CMK (cell line): ENCODE data around the gene TBPL2.
"Not testable (repeated sequence)": the region's sequence is repeated elsewhere in the genome, so short reads cannot be mapped to it uniquely, and the experiment has no call there.

ENCODE experiments used
- DNase-seq: peaks from one replicate; pipeline ENCODE4 v3.0.0-alpha.2; 2010; ENCODE audit warnings: low read depth

TBPL2 gene

DNA sequence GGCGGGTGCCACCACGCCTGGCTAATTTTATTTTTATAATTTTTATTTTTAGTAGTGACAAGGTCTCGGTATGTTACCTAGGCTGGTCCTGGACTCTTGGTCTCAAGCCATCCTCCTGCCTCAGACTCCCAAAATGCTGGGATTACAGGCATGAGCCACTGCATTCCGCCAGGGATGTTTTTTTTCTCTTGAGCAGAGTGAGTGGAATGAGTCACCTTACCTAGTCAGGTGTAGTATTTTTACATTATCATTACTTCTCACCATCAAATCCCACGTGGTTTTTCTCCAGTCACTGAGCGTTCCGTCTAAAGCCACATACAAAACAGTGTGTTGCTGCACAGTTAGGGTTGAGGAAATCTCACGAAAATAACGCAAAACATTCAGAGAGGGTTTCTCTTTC is 870 bp upstream of the TBPL2 start:
- no peak for DNase-seq

DNA sequence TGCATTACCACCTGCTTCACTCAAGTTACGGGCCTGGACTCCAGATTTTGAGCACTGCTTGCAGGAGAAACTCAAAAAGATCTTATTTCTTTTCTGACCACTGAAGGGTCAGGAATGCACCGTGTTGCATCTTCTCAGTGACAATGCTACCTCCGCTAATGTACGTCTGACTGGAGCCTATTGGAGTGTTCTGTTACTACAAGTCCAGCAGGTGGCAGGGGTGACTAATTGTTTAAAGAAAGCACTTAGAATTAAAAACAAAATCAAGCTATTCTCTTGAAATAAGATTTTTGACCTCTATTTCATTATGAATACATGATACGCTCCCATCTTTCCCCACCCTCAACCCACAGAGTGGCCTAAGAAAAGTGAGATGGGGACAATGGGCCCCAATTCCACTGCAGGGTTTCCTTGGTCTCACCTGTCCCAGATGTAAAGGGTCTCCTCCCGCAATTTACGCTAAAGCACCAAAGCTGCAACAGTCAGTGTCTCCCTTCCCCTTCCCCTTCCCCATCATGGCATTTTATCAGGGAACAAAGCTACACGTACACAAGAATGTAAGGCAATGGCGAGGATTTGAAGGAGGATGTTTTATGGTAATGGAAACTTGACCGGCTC is 2.2 kb downstream of the TBPL2 start:
- no peak for DNase-seq

DNA sequence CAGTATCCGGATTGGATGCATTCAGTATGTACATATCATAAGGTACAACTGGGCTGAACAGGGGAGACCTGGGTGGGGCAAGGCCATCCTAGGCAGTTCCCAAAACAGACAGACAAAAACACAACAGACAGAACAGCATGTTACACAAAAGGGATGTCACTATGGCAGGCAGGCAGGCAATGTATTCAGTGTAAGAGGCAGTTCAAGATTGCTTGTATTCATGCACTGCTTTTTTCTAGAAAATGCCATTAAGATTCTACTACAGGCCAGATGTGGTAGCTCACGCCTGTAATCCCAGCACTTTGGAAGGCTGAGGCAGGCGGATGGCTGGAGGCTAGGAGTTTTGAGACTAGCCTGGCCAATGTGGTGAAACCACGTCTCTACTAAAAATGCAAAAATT is 3.5 kb downstream of the TBPL2 start:
- DNase-seq = no peak

DNA sequence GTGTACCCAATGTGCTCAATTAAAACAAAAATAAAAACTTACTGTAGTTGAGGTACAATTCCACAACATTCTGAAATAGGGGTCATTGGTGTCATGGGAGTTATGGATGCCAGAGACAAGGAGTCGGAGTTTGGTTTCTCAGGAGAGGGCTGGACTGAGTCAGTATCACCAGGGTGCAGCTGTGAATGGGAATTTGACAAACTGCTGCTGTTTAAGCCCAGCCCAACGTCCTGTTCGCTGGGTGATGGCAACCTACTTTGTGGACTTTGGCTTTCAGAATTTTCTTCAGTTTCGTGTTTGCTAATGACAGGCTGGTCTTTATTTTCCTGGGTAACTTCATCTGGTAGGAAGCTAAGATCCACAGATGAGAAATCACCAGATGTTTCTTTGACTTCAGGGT is 3.9 kb downstream of the TBPL2 start:
- DNase-seq = no peak

DNA sequence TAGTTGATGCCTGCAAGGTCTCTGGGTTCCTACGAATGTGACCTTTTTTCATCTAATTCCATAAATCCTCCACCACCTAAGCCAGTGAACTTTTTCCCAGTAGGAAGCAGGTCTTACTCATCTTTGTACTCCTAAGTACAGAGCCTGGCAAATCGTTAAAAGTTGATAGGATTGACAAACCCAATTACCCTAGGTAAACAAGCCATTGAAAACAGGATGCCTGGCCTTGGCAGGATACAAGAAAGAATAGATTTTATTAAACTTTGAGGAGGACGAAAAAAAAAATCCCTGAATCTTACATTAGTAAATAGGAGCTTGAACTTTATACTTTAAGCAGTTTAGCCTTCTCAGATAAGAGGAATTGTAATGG is 5.6 kb downstream of the TBPL2 start:
- no peak for DNase-seq

- no peak for DNase-seq
Observed at GRCh38 chr14:55433880-55434804, 6.3 kb downstream of the TBPL2 start.

DNA sequence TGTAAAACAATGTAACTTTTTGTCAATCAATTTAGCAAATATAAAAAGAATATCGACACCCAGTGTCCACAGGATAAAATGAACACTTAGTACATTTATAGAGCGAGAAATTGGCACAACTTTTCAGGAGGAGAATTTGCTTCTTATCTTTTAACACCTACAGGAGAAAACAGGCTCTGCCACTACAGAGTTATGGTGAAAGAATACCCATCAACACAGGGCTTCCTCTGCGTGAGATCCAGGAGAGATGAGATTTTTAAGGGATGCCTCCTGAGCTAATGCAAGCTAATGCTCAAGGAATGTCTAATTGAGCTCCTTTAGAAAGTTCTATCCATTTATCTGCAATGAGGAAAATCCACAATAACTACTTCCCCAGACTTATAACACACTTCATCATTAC is 7.8 kb downstream of the TBPL2 start:
- no peak for DNase-seq

- peak; percentile 20 for DNase-seq
Observed at GRCh38 chr14:55430024-55430690, 10.3 kb downstream of the TBPL2 start.

DNA sequence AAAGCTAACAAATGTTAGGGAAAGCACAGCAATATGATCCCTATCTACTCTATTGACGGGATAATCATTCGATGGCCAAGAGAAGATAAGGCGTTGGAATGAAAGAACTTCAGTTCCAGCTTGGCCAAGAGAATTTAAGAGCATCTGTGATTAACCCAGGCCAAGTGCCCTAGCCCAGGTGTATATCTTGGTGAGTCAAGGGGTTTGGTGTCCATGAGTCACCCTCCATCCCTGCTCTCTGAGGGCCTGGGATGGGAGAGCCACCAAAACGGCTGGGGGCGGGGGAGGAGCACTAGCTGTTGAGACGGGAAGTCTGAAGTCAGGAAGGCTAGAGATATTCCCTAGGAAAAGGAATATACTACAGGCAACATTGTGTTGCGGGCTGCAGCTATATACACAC is 13.0 kb downstream of the TBPL2 start:
- no peak for DNase-seq

DNA sequence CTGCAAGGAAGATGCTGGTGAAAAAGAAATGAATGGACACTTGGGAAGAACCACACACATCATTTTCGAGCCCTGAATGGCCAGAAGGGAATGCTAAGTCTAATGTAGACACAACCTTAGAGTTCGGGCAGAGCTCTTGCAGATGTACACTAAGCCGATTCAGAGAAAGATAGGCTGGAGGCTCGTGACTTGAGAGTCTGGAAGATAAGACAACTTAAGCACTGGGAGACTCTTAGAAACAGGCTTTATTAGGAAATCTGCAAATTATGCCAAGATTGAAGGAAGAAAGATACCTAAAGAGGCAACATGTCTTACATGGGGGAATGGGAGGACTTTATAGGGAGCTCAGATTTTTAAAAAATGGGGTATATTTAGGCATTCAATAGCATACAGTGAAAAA is 13.5 kb downstream of the TBPL2 start:
- no peak for DNase-seq

GRCh38 chr14:55425091-55425490 is 15.3 kb downstream of the TBPL2 start:
- DNase-seq = no peak

GRCh38 chr14:55423969-55424368 is 16.4 kb downstream of the TBPL2 start:
- DNase-seq = no peak

GRCh38 chr14:55422338-55422737 is 18.1 kb downstream of the TBPL2 start:
- not testable (repeated sequence) for DNase-seq

- DNase-seq = no peak
Observed at GRCh38 chr14:55419663-55420062, 20.8 kb downstream of the TBPL2 start.

DNA sequence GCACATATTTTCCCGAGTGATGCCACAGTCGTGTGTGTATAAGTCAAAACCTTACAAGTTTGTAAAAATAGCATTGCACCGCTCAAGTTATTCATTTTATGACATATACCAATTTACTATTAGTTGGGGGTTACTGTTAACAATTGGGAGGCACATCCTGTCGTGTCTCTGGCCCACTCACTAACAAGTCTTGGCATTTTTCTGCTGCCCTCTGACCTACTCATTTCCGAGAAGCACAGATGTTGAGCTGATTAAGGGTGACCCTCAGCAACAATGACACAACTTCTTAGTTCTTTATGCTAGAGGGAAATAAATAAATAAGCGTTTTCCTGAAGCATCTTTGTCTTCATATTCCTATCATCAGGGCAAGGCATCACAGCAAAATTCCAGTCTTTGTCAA is 22.0 kb downstream of the TBPL2 start:
- no peak for DNase-seq

GRCh38 chr14:55417955-55418354 is 22.5 kb downstream of the TBPL2 start:
- DNase-seq = no peak

- DNase-seq = no peak
Observed at GRCh38 chr14:55416866-55417265, 23.6 kb downstream of the TBPL2 start.

DNA sequence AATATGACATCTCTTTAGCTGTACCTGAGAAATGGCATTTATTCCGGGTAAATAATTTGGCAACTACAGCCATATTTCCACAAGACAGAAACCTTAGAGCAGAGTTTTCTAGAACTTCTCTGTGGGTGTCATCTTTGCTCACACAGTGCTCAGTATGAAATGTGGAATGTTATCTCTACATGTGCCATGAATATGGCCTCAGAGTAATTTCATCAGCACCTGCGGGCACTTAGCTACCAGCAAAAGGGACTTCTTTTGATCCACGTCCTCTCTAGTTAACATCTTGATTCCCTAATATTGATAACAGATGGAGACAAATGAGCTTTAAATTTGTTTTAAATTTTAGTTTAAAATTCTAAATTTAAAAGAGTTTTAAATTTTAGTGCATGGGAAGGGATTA is 25.9 kb downstream of the TBPL2 start:
- no peak for DNase-seq

GRCh38 chr14:55412676-55413075 is 27.7 kb downstream of the TBPL2 start:
- no peak for DNase-seq

DNA sequence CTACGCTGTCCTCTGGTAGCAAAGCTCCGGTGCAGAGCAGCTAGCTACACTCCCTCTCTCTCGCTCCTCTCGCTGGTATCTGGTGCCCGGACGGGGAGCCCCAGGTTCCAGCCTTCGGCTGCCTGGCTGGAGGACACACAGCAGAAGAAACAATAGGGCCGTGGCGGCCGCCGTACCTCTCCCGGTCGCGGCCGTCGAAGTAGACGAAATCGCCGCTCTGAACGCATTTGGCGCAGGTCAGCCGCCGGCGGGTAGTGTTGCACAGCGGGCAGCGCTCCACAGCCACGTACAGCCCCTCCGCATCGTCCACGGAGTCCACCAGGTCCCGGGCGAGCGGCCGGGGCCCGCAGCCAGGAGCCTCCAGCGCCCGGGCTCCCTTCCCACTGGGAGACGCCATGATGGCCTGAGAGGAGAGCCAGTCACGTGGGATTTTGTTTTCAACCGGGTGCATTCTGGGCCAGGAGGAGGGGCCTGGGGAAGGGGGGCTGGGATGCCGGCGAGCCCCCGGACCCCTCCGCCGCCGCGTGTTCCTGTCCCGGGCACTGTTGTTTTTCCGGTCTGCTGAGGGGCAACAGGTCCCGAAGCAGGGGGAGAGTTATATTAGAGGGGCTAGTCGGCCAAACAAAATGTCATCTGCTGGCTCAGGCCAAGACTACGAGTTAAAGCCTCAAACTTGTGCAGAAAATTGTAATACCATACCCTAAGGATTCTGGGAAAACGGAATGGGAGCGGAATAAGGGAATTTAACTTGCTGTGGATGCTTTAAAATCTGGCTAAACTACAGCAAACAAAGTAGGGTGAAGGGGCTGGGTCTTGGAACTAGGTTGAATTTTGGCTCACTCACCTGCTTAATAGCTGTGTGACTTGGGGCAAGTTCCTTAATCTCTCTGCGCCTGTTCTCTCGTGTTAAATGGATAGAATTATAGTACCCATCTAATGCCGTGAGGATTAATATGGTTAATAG is 28.7 kb downstream of the TBPL2 start, which contains the start of gene ATG14:
Gene ATG14, minus strand, starts transcription at position 405 of the 964 bp plus-strand sequence. Its CDS starts 8 bp downstream, at position 397.
- peak; percentile 24 for DNase-seq

GRCh38 chr14:55410876-55411275 is 29.5 kb downstream of the TBPL2 start:
- no peak for DNase-seq
